GM19395 (cell line): ENCODE measurements around the gene SCT.

Source experiments
- ATAC-seq: cut with Tn5 transposase; IDR thresholded peaks from one replicate; pipeline ENCODE4 v1.9.1; 2021; ENCODE audit warnings: mild to moderate bottlenecking, moderate library complexity; ENCODE audit not compliant: unreplicated experiment

SCT gene

DNA sequence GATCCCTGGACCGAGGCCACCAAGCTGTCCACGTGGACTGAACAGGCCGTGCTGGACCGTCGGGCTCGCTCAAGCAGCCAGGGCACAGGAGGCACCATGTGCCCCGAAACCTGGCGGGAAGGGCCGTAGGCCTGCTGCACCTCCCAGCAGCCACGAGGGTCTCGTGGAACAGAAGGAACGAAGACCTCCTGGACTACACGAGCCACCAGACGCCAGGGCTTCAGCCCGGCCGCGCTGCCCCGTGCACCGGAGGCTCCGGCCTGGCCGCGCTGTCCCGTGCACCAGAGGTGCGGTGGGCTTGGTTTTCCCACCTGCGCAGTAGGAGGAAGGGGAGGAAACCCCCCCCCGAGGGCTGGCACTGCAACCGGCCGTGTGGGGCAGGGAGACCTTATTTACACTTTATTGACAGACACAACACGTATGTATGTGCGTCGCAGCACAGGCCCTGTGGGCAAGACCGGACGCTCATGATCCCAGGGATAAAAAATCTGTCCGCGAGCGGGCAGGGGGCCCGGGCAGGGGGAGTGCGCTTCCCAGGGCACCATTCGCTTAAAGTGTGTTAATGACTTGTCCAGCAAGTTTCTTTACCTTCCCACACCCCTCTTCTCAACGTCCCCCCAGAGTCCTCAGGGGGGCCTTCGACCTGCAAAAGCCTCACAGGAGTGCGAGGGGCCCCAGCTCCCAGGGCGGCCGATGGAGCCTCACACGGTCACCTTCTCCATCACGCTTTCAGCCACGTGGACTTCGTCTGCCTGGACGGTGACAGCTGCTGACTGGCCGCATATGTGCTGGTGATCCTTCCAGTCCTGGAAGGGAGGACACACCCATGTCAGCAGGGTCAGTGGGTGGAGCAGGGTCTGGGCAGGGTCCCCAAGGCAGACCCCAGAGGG is 17.1 kb upstream of the SCT start:
- no peak for ATAC-seq

DNA sequence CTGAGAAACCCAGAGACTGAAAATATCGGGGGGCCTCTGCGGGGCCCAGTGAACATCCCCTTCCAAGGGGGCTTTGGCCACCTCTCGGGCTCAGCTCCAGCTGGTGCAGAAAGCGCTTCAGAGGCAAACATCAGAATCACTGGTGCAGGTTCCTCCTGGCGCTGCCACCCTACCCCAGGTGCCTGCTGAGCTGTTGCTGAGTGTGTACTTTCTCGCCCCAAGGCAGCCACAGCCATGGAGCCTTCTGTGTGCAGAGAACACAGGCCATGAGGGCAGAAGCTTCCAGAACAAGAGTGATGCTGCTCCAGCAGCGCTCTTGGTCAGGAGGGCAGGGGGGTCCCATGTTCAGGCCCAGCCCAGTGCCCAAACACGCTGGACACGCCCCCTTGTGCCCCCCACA is 16.4 kb upstream of the SCT start:
- ATAC-seq: no peak

DNA sequence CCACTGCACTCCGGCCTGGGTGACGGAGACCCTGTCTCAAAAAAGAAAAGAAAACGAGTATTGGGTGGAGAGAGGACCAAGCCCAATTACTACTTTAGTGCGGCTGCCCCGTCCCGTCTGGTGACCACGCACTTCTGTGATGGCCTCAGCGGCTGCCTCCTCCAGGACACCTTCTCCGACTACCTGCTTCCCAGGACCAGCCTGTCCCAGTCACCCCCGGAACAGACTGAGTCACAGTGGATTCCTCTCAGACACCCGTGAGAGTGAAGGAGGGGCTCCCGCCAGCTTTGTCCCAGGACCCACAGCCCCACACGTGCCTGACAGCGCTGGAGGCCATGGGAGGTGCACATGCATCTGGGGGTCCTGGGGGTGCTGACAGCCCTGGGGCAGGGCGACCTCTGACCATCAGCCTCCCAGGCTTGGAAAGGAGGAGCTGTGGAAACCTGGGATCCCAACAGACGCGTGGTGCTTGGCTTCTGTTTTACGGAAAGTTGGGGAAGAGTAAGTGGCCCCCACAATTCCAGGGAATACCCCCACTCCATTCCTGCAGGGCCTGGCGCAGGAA is 14.9 kb upstream of the SCT start:
- ATAC-seq: no peak

DNA sequence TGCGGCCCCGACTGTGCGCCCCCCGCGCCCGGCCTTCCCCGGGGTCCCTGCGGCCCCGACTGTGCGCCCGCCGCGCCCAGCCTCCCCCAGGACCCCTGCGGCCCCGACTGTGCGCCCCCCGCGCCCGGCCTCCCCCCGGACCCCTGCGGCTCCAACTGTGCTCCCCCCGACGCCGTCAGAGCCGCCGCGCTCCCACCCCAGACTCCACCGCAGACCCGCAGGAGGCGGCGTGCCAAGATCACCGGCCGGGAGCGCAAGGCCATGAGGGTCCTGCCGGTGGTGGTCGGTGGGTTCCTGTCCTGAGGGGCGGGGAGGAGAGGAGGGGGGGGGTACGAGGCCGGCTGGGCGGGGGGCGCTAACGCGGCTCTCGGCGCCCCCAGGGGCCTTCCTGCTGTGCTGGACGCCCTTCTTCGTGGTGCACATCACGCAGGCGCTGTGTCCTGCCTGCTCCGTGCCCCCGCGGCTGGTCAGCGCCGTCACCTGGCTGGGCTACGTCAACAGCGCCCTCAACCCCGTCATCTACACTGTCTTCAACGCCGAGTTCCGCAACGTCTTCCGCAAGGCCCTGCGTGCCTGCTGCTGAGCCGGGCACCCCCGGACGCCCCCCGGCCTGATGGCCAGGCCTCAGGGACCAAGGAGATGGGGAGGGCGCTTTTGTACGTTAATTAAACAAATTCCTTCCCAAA is 13.2 kb upstream of the SCT start:
- no peak for ATAC-seq

DNA sequence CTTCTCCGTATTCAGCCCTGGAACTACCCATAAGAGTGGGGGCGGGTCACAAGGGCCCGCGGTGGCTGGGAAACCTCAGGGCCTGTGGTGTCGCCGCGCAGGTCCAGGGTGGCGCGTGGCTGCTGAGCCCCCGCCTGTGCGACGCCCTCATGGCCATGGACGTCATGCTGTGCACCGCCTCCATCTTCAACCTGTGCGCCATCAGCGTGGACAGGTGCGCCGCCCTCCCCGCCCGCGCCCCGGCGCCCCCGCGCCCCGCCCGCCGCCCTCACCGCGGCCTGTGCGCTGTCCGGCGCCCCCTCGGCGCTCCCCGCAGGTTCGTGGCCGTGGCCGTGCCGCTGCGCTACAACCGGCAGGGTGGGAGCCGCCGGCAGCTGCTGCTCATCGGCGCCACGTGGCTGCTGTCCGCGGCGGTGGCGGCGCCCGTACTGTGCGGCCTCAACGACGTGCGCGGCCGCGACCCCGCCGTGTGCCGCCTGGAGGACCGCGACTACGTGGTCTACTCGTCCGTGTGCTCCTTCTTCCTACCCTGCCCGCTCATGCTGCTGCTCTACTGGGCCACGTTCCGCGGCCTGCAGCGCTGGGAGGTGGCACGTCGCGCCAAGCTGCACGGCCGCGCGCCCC is 12.5 kb upstream of the SCT start:
- ATAC-seq: no peak

DNA sequence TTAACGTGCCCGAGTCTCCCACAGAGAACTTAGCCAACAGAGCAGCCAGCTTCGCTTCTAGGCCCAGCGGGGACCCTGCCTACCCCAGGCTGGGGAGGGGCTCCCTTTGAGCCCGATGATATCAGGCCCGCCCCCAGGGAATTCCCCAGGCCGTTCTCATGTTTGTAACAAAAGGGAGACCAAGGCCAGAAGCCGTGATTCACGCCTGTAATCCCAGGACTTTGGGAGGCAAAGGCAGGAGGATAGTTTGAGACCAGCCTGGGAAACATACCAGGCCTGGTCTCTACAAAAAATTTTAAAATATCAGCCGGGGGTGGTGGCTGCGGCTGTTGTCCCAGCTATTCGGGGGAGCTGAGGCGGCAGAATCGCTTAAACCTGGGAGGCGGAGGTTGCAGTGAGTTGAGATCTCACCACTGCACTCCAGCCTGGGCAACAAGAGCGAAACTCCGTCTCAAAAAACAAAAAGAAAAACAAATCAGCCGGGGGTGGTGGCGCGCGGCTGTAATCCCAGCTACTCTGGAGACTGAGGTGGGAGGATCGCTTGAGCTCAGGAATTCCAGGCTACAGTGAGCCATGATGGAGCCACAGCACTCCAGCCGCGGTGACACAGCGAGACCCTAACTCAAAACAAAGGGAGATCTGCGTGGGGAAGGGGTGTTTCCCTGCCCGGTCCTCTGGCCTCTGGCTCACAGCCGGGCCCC is 11.8 kb upstream of the SCT start:
- no peak for ATAC-seq

DNA sequence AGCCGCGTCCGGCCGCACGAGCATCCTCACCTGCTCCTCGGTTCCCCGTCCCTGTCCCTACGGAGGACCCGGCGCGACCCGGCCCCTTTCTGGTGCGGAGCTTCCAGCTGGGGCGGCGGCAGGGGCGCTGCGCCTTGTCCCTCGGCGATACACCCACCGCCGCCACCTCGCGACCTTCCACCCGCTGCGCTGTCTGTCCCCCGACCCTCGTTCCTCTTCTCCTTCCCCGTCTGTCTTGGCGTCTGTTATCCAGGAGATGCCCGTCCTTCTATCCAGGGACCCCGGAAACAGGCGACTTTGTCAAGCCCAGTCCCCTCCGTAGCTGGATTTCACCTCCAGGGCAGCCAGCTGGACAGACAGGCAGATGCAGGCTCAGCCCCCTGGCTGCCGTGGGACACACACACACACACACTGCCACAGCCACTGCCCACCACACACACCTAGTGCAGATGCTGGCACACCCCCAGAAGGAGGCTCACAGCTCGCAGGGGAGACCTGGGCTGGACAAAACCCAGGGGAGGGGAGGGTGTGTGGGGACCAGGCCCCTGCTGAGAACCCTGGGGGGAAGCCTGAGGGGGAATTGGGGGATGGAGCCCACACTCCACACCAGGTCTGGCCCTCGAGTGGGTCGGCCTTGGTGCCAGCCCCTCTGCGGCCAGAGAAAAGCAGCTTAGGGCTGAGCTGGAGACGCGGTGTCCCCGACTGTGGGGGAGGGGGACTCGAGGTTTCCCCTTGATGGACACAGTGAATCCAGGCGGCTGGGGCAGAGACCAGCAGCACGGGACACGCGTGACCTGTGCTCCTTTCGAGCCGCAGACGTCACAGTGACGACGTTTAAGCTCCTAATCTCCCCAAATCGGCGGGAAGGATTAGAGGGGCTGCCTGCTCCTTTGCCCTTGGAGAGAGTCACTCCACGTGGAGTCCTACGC is 10.9 kb upstream of the SCT start:
- no peak for ATAC-seq

DNA sequence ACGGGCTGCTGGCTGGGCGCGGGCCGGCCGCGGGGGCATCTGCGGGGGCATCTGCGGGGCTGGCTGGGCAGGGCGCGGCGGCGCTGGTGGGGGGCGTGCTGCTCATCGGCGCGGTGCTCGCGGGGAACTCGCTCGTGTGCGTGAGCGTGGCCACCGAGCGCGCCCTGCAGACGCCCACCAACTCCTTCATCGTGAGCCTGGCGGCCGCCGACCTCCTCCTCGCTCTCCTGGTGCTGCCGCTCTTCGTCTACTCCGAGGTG is 10.3 kb upstream of the SCT start:
- no peak for ATAC-seq

DNA sequence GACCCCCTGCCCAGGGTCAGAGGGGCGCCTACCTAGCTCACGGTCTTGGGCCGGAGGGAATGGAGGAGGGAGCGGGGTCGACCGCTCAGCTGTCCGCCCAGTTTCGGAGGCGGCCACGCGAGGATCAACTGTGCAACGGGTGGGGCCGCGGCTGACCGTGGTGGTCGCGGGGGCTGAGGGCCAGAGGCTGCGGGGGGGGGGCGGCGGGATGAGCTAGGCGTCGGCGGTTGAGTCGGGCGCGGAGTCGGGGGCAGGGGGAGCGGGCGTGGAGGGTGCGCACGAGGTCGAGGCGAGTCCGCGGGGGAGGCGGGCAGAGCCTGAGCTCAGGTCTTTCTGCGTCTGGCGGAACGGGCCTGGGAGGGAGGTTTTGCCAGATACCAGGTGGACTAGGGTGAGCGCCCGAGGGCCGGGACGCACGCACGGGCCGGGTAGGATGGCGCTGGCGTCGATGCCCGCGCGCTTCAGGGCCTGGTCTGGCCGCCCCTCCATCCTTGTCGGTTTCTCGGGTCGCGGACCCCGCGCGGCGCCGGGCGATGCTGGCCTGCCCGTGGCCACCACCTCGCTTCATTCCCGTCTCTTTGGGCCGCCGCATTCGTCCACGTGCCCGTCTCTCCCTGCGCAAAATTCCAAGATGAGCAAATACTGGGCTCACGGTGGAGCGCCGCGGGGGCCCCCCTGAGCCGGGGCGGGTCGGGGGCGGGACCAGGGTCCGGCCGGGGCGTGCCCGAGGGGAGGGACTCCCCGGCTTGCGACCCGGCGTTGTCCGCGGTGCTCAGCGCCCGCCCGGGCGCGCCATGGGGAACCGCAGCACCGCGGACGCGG is 9.7 kb upstream of the SCT start, which contains the start of gene DRD4:
DRD4 (plus strand) TSS at position 759 of the 822 bp plus-strand sequence; CDS start at position 795, 36 bp downstream.
- ATAC-seq: no peak

DNA sequence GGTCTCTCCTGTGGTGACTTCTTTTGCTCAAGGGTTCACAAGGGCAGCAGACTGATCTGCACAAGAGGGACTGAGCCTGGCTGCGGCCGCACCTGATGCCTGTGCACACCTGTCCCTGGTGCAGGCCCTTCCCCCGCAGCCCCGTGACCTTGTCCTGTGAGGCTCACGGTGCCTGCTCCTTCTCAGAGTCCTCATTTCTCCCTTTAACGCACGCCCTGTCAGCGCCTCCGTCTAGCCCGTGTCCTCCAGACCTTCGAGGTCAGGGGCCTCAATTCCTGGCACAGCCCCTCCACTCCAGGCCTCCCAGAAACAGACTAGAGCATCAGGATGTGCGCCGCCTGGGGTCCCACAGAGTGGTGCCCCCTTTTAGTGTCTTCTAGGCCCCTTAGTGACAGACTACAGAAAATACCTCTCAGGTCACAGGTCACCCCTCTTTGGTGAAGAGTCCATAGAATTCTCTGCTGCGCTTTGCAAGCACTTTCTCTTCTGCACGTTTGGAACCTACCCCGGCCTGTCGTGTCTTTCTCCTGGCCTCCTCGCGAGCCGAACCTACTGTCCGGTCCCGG is 9.0 kb upstream of the SCT start:
- ATAC-seq: no peak

DNA sequence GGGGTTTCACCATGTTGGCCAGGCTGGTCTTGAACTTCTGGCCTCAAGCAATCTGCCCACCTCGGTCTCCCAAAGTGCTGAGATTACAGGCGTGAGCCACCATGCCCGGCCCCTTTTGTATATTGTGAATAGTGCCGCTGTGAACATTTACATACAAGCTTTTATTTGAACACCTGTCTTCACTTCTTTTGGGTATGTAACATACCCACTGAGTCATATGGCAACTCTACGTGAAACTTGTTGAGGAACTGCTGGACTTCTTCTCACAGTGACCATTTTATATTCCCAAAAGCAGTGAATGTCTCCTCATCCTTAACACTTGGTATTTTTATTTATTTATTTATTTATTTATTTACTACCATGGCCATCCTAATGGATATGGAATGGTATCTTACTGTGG is 3.9 kb upstream of the SCT start:
- no peak for ATAC-seq

DNA sequence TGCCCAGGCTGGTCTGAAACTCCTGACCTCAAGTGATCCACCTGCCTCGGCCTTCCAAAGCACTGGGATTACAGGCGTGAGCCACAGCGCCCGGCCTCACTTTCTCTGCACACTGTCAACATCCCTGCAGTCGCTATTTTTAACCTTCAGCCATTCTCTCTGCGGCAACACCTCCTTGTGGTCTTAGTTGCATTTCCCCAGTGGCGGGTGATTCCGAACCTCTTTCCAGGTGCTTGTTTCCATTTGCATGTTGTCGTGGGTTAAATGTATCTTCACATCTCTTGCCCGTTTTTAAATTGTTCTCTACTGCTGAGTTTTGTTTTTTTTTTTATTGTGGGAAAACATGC is 2.2 kb upstream of the SCT start:
- peak; percentile 56 for ATAC-seq

DNA sequence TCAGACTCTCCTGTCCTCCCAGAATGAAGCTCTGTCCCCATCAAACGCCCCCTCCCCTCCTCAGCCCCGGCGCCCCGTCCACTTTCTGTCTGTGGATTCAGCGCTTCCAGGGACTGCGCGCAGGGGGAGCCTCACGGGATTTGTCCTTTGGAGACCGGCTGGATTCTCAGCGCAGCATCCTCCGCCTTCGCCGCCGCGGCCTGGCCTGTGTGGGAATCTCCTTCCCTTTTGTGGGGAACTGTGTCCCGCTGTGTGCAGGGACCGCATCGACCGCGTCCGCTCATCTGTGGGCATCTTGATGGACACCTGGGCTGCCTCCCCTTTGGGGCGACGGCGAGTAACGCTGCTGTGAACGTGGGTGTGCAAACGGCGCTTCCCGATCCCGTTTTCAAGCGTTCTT is 1.1 kb upstream of the SCT start:
- no peak for ATAC-seq

DNA sequence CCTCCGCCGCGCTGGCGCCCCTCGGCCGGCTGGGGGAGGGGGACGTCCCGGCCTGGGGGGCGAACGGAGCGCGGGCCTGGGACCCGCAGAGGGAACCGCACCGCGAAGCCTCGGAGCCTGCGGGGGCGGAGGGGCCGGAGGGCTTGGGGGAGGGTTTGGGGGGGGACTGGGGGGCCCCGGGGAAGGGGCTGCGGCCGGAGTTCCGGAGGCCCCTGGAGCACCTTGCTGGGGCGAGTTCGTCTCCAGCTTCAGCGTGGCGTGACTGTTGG is 261 bp upstream of the SCT start:
- ATAC-seq: no peak

DNA sequence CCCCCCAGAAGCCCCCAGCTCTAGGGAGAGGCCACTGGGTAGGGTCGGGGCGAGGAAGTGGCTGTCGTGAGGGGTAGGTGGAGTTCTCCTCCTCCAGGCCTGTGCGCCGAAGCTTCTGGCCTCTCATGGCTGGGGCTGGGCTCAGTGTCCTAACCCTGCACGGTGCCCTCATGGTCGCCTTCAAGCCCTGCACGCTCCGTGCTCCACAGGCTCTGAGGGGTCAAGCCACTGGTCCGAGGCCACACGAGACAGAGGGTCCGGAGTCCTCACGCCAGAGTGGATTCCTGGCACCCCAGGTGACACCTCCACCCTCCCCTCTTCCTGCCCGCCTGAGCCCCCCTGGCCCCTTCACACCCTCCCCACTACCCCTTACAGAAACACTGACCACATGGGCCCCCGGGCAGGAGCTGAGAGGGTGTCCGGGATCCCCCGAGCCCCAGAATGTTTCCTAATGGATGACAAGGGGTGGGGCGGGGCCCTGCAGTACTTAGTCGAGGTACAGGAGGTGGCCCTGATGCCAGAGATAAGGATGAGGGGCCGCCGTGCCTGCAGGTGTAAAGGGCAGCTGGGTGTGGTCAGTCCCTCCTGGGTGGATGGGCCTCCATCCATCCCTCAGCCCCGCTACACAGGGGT is 1.2 kb downstream of the SCT start:
- ATAC-seq: no peak

DNA sequence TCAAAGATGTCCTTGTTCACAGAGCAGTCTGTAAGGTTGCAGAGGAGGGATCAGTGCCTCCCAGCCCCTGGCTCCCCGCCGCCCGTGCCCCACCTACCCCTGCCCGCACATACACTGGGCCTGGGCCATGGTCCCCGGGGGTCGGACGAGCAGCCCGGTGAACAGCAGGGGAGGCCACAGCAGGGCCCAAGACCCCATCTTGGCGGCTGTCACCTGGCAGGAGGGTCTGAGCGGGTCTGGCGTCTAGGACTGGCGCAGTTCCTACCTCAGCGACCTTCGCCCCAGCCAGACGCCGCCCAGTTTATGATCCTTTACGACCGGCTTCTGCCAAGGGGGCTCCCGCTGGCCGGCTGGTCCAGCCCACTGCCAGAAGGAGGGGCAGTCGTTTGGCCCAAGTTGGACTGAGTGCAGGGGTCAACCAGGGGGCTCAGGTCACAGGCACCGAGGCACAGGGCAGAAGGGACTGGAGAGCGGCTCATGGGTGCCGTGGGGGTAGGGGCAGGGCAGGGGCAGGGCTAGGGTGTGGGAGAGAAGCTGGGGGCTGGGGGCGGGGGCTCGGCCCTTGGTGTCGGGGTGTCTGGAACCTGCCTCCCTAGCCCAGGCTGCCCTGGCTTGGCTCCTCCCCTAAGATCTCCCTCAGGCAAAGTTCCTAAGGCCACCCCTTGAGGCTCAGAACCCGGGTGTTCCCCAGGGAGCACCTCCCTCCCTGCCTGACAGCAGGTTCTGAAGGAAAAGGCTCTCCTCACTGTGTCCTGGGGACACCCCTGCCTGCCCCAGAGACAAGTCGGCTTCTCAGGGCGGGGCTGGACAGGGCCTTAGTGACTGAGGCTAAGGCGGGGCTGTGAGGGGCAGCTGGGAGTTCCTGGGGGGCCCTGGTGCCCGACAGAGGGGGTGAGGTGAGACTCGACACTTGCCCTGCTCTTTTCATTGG is 2.0 kb downstream of the SCT start, which contains the start of gene CDHR5:
CDHR5 (minus strand) TSS at position 251 of the 931 bp plus-strand sequence; CDS start at position 198, 53 bp downstream.
- ATAC-seq: no peak

DNA sequence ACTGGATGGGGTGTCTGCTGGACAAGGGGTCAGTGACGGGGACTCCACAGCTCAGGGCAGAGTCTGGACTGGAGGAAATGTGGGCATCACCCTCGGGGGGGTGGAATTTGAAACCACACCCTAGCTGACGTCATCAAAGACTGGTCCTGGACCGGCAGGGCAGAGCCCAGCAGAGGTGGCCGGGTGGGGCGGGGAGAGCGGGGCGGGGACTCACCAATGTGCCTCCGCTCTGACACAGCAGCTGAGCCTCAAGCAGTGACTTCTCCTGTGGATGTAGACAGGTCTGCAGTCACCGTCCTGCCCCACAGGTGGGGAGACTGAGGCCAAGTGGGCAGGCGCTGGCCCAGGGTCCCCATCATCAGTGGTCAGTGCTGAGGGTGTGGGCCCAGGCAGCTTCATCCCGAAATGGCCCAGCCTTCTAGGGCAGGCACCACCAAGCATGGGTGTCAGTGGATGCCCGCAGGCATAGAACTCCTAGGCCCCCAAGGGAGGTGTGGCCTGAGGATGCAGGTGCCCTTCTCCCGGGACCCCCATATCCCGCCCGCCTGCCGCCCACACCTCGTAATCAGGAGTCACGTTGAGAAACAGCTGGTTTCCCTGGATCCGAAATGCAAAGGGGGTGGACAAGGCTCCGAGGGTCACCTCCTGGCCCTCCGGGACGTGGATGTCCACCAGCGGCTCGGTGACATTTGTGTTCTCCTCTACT is 2.8 kb downstream of the SCT start:
- ATAC-seq: no peak
